GM12878 (cell line): Measurements from ENCODE around the gene ITGA5. TPM values are rescaled to one million over a fixed set of nuclear protein-coding genes. Genes with fewer than 3 reads are reported as not detected.

Source experiments
- ATAC-seq: fragments of 200-7000 bp; cut with Tn5 transposase; 3 replicates; pipeline ENCODE4 v1.9.1; 2020; ENCODE audit warnings: mild to moderate bottlenecking, moderate library complexity
- BruUV-seq: library from RNA; stranded (reverse); fragments of 400-500 nt; replicated peaks from 2 replicates; lab custom pipeline; 2021; lab: Mats Ljungman, UMichigan
- CTCF ChIA-PET: fragments of 300-600 bp; sonication (Branson Sonifier 250); formaldehyde crosslinking; extraction: SDS; loops from one replicate; lab custom pipeline; 2021; ENCODE audit warnings: inconsistent platforms; lab: Yijun Ruan, JAX
- POLR2A ChIA-PET: fragments of 350-600 bp; formaldehyde crosslinking; extraction: SDS; loops from one replicate; lab custom pipeline; 2021; ENCODE audit warnings: inconsistent platforms; lab: Charles Lee
- RAD21 ChIA-PET: fragments of 300-600 bp; sonication (Branson Sonifier 250); formaldehyde crosslinking; loops from one replicate; lab custom pipeline; 2023; ENCODE audit warnings: antibody characterized with exemption; ENCODE audit not compliant: unreplicated experiment; lab: Charles Lee
- SMC1A ChIA-PET: fragments of 300-600 bp; sonication (Branson Sonifier 250); formaldehyde crosslinking; loops from one replicate; lab custom pipeline; 2023; ENCODE audit not compliant: unreplicated experiment, uncharacterized antibody; lab: Charles Lee
- DNase-seq: peaks from one replicate; pipeline ENCODE4 v3.0.0-alpha.2; 2011; ENCODE audit warnings: low read depth, low spot score
- FAIRE-seq: peaks from 3 replicates; lab custom pipeline; 2011; peaks lifted over from hg19 to GRCh38; lab: Jason Lieb, UNC
- H2AFZ ChIP-seq: 2 replicates; pipeline ENCODE4 v1.6.0; 2011; ENCODE audit warnings: low read depth, low read length, control low read depth; ENCODE audit not compliant: control insufficient read depth
- H3K27ac ChIP-seq: 2 replicates; pipeline ENCODE4 v1.5.1; 2011; ENCODE audit warnings: control low read depth; ENCODE audit not compliant: control insufficient read depth, insufficient read depth
- H3K27me3 ChIP-seq, 2 experiments: replicated peaks in 1 of 2; 2 replicates each; pipeline versions ENCODE4 v1.6.0 to v1.6.1; 2011; ENCODE audit warnings: low read length in 1 of 2; ENCODE audit not compliant: control insufficient read depth in 2 of 2, insufficient read depth in 2 of 2
- H3K36me3 ChIP-seq, 2 experiments: 2 replicates each; pipeline ENCODE4 v1.5.1; 2011; ENCODE audit warnings: low read length in 1 of 2; ENCODE audit not compliant: control insufficient read depth in 2 of 2, insufficient read depth in 2 of 2
- H3K4me1 ChIP-seq: 2 replicates; pipeline ENCODE4 v1.6.1; 2011; ENCODE audit warnings: mild to moderate bottlenecking, low read length, moderate library complexity, mixed read lengths; ENCODE audit not compliant: control insufficient read depth, insufficient read depth
- H3K4me2 ChIP-seq: 2 replicates; pipeline ENCODE4 v1.6.0; 2011; ENCODE audit warnings: control low read depth; ENCODE audit not compliant: control insufficient read depth, insufficient read depth
- H3K4me3 ChIP-seq: fragments of 200-600 bp; sonication (generic); 2 replicates; pipeline ENCODE4 v1.5.1; 2016
- H3K79me2 ChIP-seq: 2 replicates; pipeline ENCODE4 v1.6.0; 2011; ENCODE audit warnings: low read length; ENCODE audit not compliant: control insufficient read depth, insufficient read depth
- H3K9ac ChIP-seq: 2 replicates; pipeline ENCODE4 v1.8.0; 2011; ENCODE audit warnings: low read length, control low read depth, mixed read lengths; ENCODE audit not compliant: control insufficient read depth, insufficient read depth
- H3K9me3 ChIP-seq: replicated peaks from 3 replicates; pipeline ENCODE4 v1.5.1; 2011; ENCODE audit warnings: mild to moderate bottlenecking, low read length; ENCODE audit not compliant: control insufficient read depth, insufficient read depth
- H4K20me1 ChIP-seq: 2 replicates; pipeline ENCODE4 v1.6.0; 2011; ENCODE audit not compliant: control insufficient read depth, insufficient read depth
- CHD2 ChIP-seq: IDR thresholded peaks from 2 replicates; pipeline ENCODE4 v1.6.1; 2011; ENCODE audit warnings: low read depth, low read length, improper control_type of control experiment, borderline replicate concordance
- CREB1 ChIP-seq: IDR thresholded peaks from 2 replicates; pipeline ENCODE4 v1.6.1; 2012; ENCODE audit warnings: low read depth, mild to moderate bottlenecking, inconsistent platforms
- TCF3 ChIP-seq: IDR thresholded peaks from 2 replicates; pipeline ENCODE4 v1.6.1; 2012; ENCODE audit warnings: low read depth, mild to moderate bottlenecking, low read length, borderline replicate concordance; ENCODE audit not compliant: insufficient read depth
- ZNF384 ChIP-seq: IDR thresholded peaks from 2 replicates; pipeline ENCODE4 v1.6.1; 2012; ENCODE audit warnings: low read depth, mild to moderate bottlenecking, low read length, improper control_type of control experiment, borderline replicate concordance
- ZZZ3 ChIP-seq: IDR thresholded peaks from 2 replicates; pipeline ENCODE4 v1.6.1; 2011; ENCODE audit warnings: low read depth; ENCODE audit not compliant: control insufficient read depth, insufficient read length
- WGBS: methylation state at CpG from one replicate; pipeline ENCODE4 v1.1.6; 2016; ENCODE audit warnings: low lambda C conversion rate; ENCODE audit not compliant: insufficient replicate concordance, insufficient coverage; ENCODE audit errors: missing lambda C conversion rate; 5-methylcytosine and 5-hydroxymethylcytosine counted together
- in situ Hi-C: fragments of 300-500 bp; cut with MboI; formaldehyde crosslinking; loops from 9 replicates; pipeline ENCODE4 v1.14.3; 2018; ENCODE audit warnings: mixed read lengths
- intact Hi-C: fragments of 100-400 bp; cut with micrococcal nuclease; formaldehyde crosslinking; loops from one replicate; pipeline ENCODE4 v1.14.2; 2022; ENCODE audit not compliant: unreplicated experiment
- polyA plus RNA-seq, 11 experiments: library from polyadenylated mRNA; depleted of rRNA in 4 of 11; unstranded in 6 of 11; stranded (reverse) in 5 of 11; fragments of >200 nt; fragmentation: Nextera tagmentation in 4 of 11; fragmentation: Illumina TruSeq in 1 of 11; extraction: Ambion mirVana in 4 of 11; extraction: Trizol in 1 of 11; gene quantifications; 1 replicate in 1 of 11; 2 replicates in 10 of 11; pipeline versions ENCODE4 v1.2.1 to v1.2.3, GENCODE V29; 2011 to 2016; ENCODE audit warnings: inconsistent platforms in 2 of 11, missing spikeins in 2 of 11, low read depth in 1 of 11
- total RNA-seq, 4 experiments: library from RNA; depleted of rRNA in 3 of 4; stranded (reverse); fragments of >200 nt in 3 of 4; fragmentation: Illumina TruSeq in 1 of 4; extraction: Trizol in 1 of 4; gene quantifications; 2 replicates each; pipeline versions ENCODE4 v1.2.1 to v1.2.3, GENCODE V29; 2013 to 2021
- TF ChIP-seq, protein P1 (sequence below): IDR thresholded peaks from 2 replicates; pipeline ENCODE4 v1.6.1; 2011; ENCODE audit warnings: borderline replicate concordance, low read depth, mild to moderate bottlenecking, moderate library complexity, low read length; ENCODE audit not compliant: insufficient read depth, poor library complexity, severe bottlenecking

ITGA5 gene
- total and polyA plus RNA-seq, 10 of the 15 experiments (the other 5 are each of a cell fraction or from before 2014, with no cell fraction given), result 0.15 to 22.5 (median 0.61) TPM

DNA sequence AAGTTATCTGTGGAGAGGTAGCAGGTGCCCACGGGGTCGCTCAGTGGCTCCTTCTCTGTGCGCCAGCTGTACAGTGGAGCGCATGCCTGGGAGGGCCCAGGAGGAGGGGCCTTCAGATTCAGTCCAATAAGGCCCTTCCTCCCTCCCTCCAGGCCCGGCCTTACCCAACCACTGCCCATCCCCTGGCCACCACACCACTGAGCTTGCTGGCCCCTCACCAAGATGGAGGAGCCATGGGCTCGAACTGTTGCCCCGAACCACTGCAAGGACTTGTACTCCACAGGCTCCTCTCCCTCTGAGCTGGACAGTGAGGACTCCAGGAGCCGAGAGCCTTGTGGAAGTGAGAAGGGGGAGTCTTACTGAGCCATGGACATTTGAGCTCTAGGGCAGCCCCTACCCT is 9.8 kb downstream of the ITGA5 start:
- Histone ChIP-seq H3K36me3 (no peaks in the 10 kb centered on the region), H3K9ac (no peak overlapping the region), H2AFZ (no peak overlapping the region), H3K79me2 (no peaks in the 10 kb centered on the region)
- no peak for TF ChIP-seq ZZZ3
- no peak for TF ChIP-seq CREB1
- TF ChIP-seq, protein P1, sequence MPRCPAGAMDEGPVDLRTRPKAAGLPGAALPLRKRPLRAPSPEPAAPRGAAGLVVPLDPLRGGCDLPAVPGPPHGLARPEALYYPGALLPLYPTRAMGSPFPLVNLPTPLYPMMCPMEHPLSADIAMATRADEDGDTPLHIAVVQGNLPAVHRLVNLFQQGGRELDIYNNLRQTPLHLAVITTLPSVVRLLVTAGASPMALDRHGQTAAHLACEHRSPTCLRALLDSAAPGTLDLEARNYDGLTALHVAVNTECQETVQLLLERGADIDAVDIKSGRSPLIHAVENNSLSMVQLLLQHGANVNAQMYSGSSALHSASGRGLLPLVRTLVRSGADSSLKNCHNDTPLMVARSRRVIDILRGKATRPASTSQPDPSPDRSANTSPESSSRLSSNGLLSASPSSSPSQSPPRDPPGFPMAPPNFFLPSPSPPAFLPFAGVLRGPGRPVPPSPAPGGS, result no peak
- TF ChIP-seq CHD2, result no peak
- no peak for TF ChIP-seq ZNF384
- no peak for TF ChIP-seq TCF3
- TF ChIP-seq, all 136 proteins: peak for 0
- no TSS peak for BruUV-seq
- H3K4me2 ChIP-seq, result no peak overlapping the region
- SMC1A ChIA-PET, result interaction anchor here (4.2 kb wide), 1 partner anchor 9 kb away, joined by 31 read pairs; no protein-coding TSS in a partner anchor
- WGBS, result 55% methylated on average over 8 of the region's 8 CpGs
- RAD21 ChIA-PET, result interaction anchor here (1.0 to 1.2 kb wide), 2 partner anchors 29 to 31 kb away, joined by 3 to 4 read pairs; no protein-coding TSS in a partner anchor
- no peaks in the 10 kb centered on the region for H3K27me3 ChIP-seq
- no peaks in the 10 kb centered on the region for H3K9me3 ChIP-seq
- no peak for ATAC-seq
- FAIRE-seq, result no peak
- DNase-seq, result no peak
- H4K20me1 ChIP-seq, result no peaks in the 10 kb centered on the region
- H3K4me3 ChIP-seq, result no peak overlapping the region
- in situ Hi-C loops, result no loop called here
- H3K4me1 ChIP-seq, result peaks cover 16% of the 10 kb centered on the region
- intact Hi-C loops, result no loop called here
- H3K27ac ChIP-seq, result no peak overlapping the region
- CTCF ChIA-PET, result interaction anchor here (1.3 to 13.8 kb wide), 3 partner anchors 8 to 30 kb away, joined by 4 to 251 read pairs (median 150); no protein-coding TSS in a partner anchor
- POLR2A ChIA-PET, result interaction anchor here (0.6 kb wide), 3 partner anchors 22 to 583 kb away, joined by 3 to 4 read pairs (median 4); no protein-coding TSS in a partner anchor
